Endometrial microvascular endothelial cells (primary cell): ENCODE results near the gene GRIN2A. TPM values are rescaled to one million over a fixed set of nuclear protein-coding genes. Genes with fewer than 3 reads are reported as not detected.

Source experiments
- in situ Hi-C: cut with HindIII; loops from 2 replicates; pipeline ENCODE4 v1.10.0; 2017; ENCODE audit warnings: low sequenced_read_pairs, low pct_unique_long_range_greater_than_20kb; ENCODE audit errors: inconsistent ontology term
- total RNA-seq: library from RNA; depleted of rRNA; stranded (reverse); fragments of >200 nt; gene quantifications from one replicate; pipeline ENCODE4 v1.2.3, GENCODE V29; 2015; ENCODE audit errors: inconsistent ontology term

Gene GRIN2A
- not detected for total RNA-seq

DNA sequence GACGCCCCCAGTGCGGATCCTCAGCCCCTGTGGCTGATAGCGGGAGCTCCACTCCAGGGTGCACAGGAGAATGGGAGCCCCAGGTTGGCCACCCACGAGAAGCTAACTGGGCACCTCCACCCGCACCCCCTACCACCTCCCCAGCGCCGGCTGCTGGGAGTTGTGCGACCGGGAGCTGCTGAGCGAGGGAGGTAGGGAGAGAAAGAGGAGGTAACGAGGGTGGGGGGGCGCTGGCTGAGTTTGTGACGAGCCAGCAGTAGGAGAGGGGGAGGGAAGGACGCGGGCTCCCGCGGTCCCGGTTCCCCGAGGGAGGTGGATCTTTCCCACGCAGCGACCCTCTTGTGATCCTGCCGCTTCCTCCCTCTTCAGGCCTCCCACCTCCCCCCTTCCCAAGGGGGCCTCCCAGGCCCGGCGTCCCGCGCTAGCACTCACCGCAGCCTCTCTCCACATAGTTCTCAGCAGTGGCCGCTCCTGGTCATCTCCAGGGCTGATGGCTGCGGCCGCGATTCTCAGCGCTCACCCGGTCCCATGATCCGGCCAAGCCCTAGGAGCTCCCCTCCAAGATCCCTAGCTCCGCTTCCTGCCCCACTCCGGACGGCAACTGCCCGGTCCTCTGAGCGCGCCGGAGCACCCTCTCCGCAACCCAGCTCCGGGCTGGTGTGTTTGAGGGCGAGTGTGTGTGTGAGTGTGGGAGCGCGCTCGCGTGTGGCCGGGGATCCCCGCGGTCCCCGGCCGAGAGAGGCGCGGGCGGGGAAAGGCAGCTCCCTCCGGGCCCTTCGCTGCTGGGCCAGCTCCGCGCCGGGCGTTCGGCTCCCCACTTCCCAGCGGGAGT, at the start of gene GRIN2A:
Gene GRIN2A, minus strand, starts transcription at position 207 of the 832 bp plus-strand sequence. CDS start 2,017 bp downstream, outside the sequence.
- in situ Hi-C loops: no loop called here

DNA sequence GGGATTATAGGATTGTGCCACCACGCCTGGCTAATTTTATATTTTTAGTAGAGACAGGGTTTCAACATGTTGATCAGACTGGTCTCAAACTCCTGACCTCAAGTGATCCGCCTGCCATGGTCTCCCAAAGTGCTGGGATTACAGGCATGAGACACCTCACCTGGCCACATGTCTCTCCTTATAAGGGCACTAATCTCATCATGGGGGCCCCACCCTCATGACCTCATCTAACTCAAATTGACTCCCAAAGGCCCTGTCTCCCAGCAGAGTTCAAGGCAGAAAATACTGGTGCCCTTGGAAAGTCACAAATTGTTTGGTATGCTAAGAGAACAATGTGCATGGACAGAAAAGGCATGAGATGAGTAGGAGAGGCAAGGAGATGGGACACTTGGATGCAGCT, 49.3 kb upstream of the GRIN2A start:
- in situ Hi-C loops: no loop called here

- in situ Hi-C loops: no loop called here
Observed at GRCh38 chr16:10228779-10229178, 46.6 kb upstream of the GRIN2A start.

GRCh38 chr16:10226987-10227306, 44.7 kb upstream of the GRIN2A start:
- in situ Hi-C loops: no loop called here

GRCh38 chr16:10226141-10226986, 44.1 kb upstream of the GRIN2A start:
- in situ Hi-C loops: no loop called here

- in situ Hi-C loops: no loop called here
Observed at GRCh38 chr16:10225653-10226052, 43.4 kb upstream of the GRIN2A start.

DNA sequence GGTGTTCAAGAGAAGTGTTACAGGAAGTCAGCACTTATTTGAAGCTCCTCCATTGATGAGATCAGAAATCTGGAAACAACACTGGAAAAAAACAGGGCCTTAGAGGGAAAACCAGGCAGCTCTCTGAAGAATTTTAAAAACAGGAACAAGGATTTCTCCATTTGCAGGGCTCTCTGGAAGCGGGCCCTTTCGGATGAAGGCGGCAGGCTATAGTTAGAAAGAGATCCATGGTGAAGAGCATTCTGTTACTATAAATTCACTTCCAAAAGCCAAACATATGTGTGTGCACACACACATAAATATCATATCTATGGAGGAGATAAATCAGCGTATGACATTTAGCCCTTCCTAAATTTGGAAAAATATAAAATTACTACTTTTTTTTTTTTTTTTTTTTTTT, 42.6 kb upstream of the GRIN2A start:
- in situ Hi-C loops: no loop called here

- in situ Hi-C loops: no loop called here
Observed at GRCh38 chr16:10220942-10221341, 38.7 kb upstream of the GRIN2A start.

DNA sequence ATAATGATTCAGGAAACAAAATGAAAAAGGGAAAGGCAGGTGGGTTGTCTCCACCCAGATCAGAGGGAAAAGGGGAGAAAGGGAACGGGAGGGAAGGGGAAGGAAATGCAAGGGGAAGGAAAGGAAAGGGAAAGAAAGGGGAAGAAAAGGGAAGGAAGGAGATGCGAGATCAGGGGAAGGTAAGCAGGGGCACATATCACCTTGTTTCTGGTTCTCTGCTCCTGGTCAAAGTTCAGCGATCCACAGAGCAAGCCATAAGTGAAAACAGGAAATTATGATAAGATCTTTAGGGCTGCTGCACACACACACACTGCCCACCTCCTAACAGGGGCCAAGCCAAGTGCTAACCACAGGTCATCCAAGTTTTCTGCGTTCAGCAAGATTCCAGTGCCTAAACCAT, 37.5 kb upstream of the GRIN2A start:
- in situ Hi-C loops: no loop called here

DNA sequence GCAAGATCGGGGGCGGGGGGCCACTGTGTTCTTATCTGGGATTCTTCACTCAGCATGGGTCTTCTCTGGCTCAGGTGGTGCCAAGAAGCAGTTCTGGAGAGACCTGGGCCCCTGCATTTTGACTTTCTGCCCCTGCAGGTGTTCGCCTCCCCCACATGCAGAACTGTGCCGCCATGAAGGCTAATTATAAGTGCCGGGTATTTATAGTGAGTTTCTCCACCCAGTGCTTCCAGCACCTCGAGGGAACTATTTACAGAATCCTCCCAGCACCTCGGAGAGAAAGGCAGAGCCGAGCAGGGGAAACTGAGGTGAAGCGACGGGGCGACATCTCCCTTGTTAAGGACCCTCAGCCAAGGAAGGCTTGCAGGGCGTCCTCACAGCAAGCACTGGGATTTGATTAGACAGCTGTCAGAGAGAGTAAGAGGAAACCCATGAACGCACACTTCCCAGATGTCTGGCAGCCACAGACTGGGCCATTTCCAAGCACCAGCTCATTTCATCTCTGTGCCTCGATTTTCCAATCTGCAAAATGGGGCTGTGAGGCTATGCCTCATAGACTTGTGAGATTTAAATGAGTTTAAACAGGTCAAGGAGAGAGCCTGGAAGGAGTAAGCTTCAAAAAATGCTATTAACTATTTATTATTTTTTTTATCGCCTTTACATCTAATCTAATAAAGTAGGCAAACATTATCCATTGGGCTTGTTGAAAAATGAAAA, 36.4 kb upstream of the GRIN2A start:
- in situ Hi-C loops: no loop called here

GRCh38 chr16:10213748-10214147, 31.5 kb upstream of the GRIN2A start:
- in situ Hi-C loops: no loop called here

DNA sequence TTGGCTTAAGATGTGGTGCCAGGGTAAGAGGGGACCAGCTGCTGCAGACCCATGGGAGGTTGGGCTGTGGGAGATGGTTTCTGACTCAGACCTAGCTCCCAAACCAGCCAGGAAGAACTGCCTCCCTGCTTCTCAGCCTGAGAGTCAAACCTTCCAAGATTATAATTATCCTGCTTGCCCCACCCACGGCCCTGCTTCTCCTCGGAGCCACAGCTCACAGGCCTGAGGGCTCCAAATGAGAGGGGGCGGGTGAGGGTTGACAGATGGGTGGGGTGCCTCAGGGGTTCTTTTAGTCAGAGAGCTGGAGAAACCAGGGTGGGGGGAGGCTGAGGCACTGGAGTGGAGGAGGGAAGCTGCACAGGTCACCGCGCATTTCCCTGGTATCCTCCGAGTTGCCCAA, 28.7 kb upstream of the GRIN2A start:
- in situ Hi-C loops: no loop called here

- in situ Hi-C loops: no loop called here
Observed at GRCh38 chr16:10206865-10207264, 24.6 kb upstream of the GRIN2A start.

- in situ Hi-C loops: no loop called here
Observed at GRCh38 chr16:10206215-10206614, 24.0 kb upstream of the GRIN2A start.

GRCh38 chr16:10205688-10206087, 23.5 kb upstream of the GRIN2A start:
- in situ Hi-C loops: no loop called here

DNA sequence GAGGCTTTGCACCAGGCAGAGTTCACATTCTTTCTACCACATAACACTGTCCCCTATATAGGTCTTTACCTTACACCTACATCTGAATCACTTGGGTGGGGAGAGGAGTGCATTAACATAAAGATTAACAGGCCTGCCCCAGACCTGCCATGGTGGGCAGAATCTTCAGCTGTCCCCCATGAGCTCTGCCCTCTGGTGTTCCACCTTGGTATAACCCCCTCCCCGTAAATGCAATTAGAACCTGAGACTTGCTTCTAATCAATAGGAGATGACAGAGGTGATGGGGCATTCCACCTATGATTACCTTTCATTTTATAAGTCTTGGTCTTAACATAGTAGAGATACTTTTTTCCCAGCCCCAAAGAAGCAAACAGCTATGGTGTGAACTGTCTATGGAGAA, 20.4 kb upstream of the GRIN2A start:
- in situ Hi-C loops: no loop called here

- in situ Hi-C loops: no loop called here
Observed at GRCh38 chr16:10200637-10201586, 18.7 kb upstream of the GRIN2A start.

DNA sequence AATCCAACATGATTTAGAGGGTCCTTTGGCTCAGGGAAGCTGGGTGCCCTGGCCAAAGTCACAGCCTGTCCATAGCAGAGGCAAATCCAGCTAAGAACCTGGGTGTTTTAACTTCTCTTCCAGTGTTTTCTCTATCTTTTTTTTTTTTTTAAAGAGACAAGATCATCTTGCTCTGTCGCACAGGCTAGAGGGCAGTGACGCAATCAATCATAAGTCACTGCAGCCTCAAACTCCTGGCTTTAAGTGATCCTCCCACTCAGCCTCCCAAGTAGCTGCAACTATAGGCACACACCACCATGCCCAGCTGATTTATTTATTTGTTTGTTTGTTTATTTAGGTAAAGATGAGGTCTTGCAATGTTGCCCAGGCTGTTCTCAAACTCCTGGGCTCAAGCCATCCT, 14.8 kb upstream of the GRIN2A start:
- in situ Hi-C loops: no loop called here

DNA sequence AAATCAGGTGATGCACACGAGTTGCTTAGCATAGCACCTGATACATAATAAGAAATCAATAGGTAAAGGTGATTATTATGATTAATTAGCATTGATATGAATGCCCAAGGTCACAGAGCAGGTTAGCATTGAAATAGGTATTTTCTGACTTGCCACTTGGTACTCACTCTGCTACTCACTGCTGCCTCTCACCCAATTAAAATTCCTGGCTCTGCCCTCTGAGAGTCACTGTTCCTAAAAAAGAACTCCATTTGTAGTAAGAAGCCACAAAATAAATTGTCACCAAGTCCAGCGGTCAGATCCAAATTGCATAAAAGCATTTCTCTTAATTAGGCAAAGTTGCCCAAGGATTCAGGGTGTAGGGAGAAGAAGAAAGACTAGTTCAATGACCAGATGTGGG, 8.9 kb upstream of the GRIN2A start:
- in situ Hi-C loops: no loop called here
